ENCODE results near the gene SPAG9. TPM values are rescaled to one million over a fixed set of nuclear protein-coding genes. Genes with fewer than 3 reads are reported as not detected.

Gene SPAG9
- total and polyA plus RNA-seq, 2 experiments from 2014 or later = 13.7 to 45.0 TPM

DNA sequence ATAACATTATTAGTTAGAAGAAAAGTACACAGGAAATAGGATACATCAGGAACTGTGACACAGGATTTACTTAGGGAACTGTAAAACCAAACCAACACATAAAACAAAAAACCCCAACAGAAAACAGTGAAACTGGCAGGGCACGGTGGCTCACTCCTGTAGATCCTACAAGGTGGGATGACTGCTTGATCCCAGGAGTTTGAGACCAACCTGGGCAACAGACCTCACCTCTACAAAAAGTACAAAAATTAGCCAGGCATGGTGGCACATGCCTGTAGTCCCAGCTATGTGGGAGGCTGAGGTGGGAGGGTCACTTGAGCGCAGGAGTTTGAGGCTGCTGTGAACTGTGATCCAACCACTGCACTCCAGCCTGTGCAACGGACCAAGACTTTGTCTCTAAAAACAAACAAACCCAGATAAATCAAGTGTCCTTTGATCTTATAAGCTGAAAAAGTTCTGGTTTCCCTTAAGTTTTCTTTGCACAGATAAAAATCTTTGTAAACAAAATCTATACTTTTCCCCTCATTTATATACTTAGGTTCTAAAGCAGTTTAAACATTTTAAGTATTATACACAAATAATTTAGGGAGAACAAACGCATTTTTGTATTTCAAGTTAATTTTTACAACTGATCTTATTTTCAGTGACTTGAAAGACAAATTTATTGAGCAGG is 143.0 kb downstream of the SPAG9 start:
- H3K36me3 ChIP-seq (ENCODE audit: insufficient read depth) = peaks cover 5% of the 10 kb centered on the region
- Mint-ChIP-seq H3K36me3 (ENCODE audit: low read depth) (peaks cover 27% of the 10 kb centered on the region), H3K4me3 (no peak overlapping the region), H3K9me3 (no peaks in the 10 kb centered on the region), H3K27ac (no peak overlapping the region), H3K27me3 (ENCODE audit: insufficient read depth, low read depth, poor library complexity) (no peaks in the 10 kb centered on the region), H3K4me1 (no peaks in the 10 kb centered on the region)
- DNase-seq (ENCODE audit: low spot score) = no peak
- H3F3A ChIP-seq (replicated peaks; ENCODE audit: low read depth) = no peaks in the 10 kb centered on the region
- no peak overlapping the region for H3K4me3 ChIP-seq
- no peaks in the 10 kb centered on the region for H3K4me1 ChIP-seq (ENCODE audit: insufficient read depth)
- no peaks in the 10 kb centered on the region for H3K79me2 ChIP-seq (replicated peaks; ENCODE audit: insufficient read depth)
- no peak overlapping the region for H3K27ac ChIP-seq (ENCODE audit: low read depth)
- H3K9me2 ChIP-seq (ENCODE audit: insufficient read depth) = no peaks in the 10 kb centered on the region
- no peaks in the 10 kb centered on the region for H3K27me3 ChIP-seq (ENCODE audit: insufficient read depth)
- no peak overlapping the region for H3K4me2 ChIP-seq
- H4K20me1 ChIP-seq (replicated peaks; ENCODE audit: insufficient read depth) = no peaks in the 10 kb centered on the region
- H2AFZ ChIP-seq = no peak overlapping the region
- TF ChIP-seq ZNF114 (CRISPR knock-in tag; IDR thresholded peaks at IDR 0.05) = no peak
- TF ChIP-seq, protein P1, sequence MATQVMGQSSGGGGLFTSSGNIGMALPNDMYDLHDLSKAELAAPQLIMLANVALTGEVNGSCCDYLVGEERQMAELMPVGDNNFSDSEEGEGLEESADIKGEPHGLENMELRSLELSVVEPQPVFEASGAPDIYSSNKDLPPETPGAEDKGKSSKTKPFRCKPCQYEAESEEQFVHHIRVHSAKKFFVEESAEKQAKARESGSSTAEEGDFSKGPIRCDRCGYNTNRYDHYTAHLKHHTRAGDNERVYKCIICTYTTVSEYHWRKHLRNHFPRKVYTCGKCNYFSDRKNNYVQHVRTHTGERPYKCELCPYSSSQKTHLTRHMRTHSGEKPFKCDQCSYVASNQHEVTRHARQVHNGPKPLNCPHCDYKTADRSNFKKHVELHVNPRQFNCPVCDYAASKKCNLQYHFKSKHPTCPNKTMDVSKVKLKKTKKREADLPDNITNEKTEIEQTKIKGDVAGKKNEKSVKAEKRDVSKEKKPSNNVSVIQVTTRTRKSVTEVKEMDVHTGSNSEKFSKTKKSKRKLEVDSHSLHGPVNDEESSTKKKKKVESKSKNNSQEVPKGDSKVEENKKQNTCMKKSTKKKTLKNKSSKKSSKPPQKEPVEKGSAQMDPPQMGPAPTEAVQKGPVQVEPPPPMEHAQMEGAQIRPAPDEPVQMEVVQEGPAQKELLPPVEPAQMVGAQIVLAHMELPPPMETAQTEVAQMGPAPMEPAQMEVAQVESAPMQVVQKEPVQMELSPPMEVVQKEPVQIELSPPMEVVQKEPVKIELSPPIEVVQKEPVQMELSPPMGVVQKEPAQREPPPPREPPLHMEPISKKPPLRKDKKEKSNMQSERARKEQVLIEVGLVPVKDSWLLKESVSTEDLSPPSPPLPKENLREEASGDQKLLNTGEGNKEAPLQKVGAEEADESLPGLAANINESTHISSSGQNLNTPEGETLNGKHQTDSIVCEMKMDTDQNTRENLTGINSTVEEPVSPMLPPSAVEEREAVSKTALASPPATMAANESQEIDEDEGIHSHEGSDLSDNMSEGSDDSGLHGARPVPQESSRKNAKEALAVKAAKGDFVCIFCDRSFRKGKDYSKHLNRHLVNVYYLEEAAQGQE (IDR thresholded peaks at IDR 0.05; ENCODE audit: unreplicated experiment) = no peak
- TF ChIP-seq EZH2 (IDR thresholded peaks at IDR 0.05; ENCODE audit: low read depth, unreplicated experiment) = no peak
- no peak for TF ChIP-seq STAT1 (IDR thresholded peaks at IDR 0.05; ENCODE audit: unreplicated experiment)
- no peak for TF ChIP-seq NANOG (IDR thresholded peaks at IDR 0.05; ENCODE audit: borderline replicate concordance)
- no peak for TF ChIP-seq CREB1 (CRISPR knock-in tag; IDR thresholded peaks at IDR 0.05; ENCODE audit: low read depth)
- TF ChIP-seq POLR2AphosphoS5 (IDR thresholded peaks at IDR 0.05; ENCODE audit: low read depth) = no peak
- TF ChIP-seq, protein P2, sequence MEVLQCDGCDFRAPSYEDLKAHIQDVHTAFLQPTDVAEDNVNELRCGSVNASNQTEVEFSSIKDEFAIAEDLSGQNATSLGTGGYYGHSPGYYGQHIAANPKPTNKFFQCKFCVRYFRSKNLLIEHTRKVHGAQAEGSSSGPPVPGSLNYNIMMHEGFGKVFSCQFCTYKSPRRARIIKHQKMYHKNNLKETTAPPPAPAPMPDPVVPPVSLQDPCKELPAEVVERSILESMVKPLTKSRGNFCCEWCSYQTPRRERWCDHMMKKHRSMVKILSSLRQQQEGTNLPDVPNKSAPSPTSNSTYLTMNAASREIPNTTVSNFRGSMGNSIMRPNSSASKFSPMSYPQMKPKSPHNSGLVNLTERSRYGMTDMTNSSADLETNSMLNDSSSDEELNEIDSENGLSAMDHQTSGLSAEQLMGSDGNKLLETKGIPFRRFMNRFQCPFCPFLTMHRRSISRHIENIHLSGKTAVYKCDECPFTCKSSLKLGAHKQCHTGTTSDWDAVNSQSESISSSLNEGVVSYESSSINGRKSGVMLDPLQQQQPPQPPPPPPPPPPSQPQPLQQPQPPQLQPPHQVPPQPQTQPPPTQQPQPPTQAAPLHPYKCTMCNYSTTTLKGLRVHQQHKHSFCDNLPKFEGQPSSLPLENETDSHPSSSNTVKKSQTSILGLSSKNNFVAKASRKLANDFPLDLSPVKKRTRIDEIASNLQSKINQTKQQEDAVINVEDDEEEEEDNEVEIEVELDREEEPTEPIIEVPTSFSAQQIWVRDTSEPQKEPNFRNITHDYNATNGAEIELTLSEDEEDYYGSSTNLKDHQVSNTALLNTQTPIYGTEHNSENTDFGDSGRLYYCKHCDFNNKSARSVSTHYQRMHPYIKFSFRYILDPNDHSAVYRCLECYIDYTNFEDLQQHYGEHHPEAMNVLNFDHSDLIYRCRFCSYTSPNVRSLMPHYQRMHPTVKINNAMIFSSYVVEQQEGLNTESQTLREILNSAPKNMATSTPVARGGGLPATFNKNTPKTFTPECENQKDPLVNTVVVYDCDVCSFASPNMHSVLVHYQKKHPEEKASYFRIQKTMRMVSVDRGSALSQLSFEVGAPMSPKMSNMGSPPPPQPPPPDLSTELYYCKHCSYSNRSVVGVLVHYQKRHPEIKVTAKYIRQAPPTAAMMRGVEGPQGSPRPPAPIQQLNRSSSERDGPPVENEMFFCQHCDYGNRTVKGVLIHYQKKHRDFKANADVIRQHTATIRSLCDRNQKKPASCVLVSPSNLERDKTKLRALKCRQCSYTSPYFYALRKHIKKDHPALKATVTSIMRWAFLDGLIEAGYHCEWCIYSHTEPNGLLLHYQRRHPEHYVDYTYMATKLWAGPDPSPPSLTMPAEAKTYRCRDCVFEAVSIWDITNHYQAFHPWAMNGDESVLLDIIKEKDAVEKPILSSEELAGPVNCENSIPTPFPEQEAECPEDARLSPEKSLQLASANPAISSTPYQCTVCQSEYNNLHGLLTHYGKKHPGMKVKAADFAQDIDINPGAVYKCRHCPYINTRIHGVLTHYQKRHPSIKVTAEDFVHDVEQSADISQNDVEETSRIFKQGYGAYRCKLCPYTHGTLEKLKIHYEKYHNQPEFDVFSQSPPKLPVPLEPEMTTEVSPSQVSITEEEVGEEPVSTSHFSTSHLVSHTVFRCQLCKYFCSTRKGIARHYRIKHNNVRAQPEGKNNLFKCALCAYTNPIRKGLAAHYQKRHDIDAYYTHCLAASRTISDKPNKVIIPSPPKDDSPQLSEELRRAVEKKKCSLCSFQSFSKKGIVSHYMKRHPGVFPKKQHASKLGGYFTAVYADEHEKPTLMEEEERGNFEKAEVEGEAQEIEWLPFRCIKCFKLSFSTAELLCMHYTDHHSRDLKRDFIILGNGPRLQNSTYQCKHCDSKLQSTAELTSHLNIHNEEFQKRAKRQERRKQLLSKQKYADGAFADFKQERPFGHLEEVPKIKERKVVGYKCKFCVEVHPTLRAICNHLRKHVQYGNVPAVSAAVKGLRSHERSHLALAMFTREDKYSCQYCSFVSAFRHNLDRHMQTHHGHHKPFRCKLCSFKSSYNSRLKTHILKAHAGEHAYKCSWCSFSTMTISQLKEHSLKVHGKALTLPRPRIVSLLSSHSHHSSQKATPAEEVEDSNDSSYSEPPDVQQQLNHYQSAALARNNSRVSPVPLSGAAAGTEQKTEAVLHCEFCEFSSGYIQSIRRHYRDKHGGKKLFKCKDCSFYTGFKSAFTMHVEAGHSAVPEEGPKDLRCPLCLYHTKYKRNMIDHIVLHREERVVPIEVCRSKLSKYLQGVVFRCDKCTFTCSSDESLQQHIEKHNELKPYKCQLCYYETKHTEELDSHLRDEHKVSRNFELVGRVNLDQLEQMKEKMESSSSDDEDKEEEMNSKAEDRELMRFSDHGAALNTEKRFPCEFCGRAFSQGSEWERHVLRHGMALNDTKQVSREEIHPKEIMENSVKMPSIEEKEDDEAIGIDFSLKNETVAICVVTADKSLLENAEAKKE (CRISPR knock-in tag; IDR thresholded peaks at IDR 0.05) = no peak
- TF ChIP-seq EZH2phosphoT487 (IDR thresholded peaks at IDR 0.05; ENCODE audit: unreplicated experiment) = no peak
- TF ChIP-seq, protein P3, sequence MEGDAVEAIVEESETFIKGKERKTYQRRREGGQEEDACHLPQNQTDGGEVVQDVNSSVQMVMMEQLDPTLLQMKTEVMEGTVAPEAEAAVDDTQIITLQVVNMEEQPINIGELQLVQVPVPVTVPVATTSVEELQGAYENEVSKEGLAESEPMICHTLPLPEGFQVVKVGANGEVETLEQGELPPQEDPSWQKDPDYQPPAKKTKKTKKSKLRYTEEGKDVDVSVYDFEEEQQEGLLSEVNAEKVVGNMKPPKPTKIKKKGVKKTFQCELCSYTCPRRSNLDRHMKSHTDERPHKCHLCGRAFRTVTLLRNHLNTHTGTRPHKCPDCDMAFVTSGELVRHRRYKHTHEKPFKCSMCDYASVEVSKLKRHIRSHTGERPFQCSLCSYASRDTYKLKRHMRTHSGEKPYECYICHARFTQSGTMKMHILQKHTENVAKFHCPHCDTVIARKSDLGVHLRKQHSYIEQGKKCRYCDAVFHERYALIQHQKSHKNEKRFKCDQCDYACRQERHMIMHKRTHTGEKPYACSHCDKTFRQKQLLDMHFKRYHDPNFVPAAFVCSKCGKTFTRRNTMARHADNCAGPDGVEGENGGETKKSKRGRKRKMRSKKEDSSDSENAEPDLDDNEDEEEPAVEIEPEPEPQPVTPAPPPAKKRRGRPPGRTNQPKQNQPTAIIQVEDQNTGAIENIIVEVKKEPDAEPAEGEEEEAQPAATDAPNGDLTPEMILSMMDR (conservative IDR thresholded peaks at IDR 0.05; ENCODE audit: low read depth in 2 of 2) = no peak
- no peak for TF ChIP-seq JUNB (IDR thresholded peaks at IDR 0.05; ENCODE audit: unreplicated experiment)
- no peak for TF ChIP-seq ZNF331 (CRISPR knock-in tag; IDR thresholded peaks at IDR 0.05; ENCODE audit: low read depth)
- TF ChIP-seq, protein P4, sequence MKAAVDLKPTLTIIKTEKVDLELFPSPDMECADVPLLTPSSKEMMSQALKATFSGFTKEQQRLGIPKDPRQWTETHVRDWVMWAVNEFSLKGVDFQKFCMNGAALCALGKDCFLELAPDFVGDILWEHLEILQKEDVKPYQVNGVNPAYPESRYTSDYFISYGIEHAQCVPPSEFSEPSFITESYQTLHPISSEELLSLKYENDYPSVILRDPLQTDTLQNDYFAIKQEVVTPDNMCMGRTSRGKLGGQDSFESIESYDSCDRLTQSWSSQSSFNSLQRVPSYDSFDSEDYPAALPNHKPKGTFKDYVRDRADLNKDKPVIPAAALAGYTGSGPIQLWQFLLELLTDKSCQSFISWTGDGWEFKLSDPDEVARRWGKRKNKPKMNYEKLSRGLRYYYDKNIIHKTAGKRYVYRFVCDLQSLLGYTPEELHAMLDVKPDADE (IDR thresholded peaks at IDR 0.05) = no peak
- no peak for ATAC-seq
